Measurements from ENCODE around the gene NCKAP5. TPM values are rescaled to one million over a fixed set of nuclear protein-coding genes. Genes with fewer than 3 reads are reported as not detected.

Gene NCKAP5
- polyA plus RNA-seq, 4 donors, result 3.1 to 8.4 (median 7.2) TPM

GRCh38 chr2:132804051-132804450, 764.2 kb downstream of the NCKAP5 start:
- no peak for DNase-seq (ENCODE audit: low read depth in 4 of 4, low spot score in 3 of 4)

DNA sequence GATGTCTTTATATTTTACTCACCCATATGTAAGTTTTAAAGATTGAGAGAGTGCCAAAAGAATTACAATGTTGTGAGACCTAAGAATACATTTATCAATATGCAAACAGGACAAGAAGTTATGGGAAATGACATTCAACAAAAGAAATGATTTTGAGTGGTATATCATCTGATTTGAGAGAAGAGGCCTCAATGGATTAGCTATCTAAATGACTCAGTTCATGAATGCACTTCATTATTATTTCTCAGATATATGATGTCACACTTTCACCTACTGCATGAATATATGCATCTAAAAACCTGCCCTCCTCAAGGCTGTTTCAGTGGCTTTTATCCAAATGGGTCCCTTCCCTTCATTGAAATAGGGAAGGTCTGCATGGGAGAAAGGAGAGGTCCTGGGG, 769.9 kb downstream of the NCKAP5 start:
- no peak for DNase-seq (ENCODE audit: low read depth in 4 of 4, low spot score in 3 of 4)

- DNase-seq (ENCODE audit: low read depth in 4 of 4, low spot score in 3 of 4), result no peak
Measured at GRCh38 chr2:132797556-132797955, 770.7 kb downstream of the NCKAP5 start.

DNA sequence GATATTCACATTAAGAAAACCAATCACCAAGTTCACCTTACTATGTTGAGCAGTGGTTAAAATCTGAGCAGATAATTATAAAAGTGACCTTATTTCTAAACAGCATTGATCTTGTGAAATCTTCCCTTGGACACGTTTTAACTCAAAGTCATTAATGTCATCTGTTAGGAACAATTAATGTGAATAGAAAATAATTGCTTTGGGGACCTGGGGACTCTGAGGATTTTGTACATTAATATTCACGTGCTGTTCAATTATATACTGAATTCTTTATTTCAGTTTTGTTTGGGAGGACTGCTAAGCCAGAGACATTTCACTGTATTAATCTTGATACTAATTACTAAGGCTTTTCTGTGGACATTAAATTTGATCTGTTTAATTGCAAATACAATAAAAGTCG, 771.2 kb downstream of the NCKAP5 start:
- DNase-seq (ENCODE audit: low read depth in 4 of 4, low spot score in 3 of 4), result no peak

GRCh38 chr2:132795220-132795619, 773.0 kb downstream of the NCKAP5 start:
- DNase-seq (ENCODE audit: low read depth in 4 of 4, low spot score in 3 of 4), result no peak

DNA sequence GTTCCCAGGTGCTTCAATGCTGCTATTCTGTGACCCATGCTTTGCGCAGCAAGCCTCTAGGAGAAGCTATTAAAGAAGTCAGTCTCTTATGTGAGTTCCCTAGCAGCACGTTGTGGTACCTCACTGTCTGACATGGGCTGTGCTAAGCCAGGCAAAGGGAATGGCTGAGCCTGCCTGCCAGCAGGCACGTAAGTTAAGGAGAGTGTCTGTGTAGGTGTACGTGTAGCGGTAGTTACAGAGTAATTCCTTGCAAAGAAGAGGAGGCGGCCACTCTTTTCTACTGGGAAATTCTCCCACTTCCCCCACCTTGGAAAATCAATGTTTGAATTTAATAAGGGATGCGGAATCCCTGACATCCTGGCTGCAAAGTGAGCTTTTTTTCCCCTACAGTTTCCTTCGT, 774.7 kb downstream of the NCKAP5 start:
- DNase-seq (ENCODE audit: low read depth in 4 of 4, low spot score in 3 of 4), result no peak

DNA sequence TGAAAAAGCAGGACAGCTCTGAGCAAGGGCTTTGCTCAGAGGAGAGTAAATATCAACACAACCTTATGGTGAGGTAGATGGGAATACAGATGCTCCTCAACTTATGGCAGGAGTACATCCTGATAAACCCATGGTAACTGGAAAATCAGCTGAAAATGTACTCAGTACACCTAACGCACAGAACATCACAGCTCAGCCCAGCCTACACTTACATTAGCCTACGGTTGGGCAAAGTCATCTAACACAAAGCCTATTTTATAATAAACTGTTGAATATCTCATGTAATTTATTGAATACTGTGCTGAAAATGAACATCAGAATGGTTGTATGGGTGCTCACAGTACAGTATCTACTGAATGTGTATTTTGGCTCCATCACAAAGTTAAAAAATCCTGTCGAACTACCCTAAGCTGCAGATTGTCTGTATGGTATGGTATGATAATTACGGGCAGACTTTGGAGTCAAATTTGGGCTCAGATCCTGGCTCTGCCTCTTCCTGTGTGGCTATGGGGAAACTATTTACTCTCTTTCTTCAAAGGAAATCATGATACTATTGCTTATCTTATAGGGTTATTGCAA, 778.0 kb downstream of the NCKAP5 start:
- no peak for DNase-seq (ENCODE audit: low read depth in 4 of 4, low spot score in 3 of 4)

DNA sequence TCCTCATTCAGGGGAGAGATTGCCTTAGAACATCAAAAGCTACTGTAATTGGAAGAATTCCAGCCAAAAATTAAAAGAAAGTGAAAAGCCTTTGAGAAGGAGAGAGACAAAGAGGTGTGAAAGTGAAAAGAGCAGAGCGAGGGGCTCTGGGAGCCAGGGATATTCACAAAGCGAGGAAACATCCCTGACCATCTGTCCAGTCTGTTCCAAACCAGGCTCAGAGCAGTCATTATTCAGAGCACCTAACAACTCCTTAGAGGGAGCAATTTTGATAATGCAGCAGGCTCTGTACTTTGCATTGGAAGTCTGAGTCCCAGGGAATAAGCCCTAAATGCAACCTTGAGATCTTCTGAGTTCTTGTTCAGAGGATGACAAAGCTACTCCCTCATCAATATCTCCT, 779.2 kb downstream of the NCKAP5 start:
- no peak for DNase-seq (ENCODE audit: low read depth in 4 of 4, low spot score in 3 of 4)

DNA sequence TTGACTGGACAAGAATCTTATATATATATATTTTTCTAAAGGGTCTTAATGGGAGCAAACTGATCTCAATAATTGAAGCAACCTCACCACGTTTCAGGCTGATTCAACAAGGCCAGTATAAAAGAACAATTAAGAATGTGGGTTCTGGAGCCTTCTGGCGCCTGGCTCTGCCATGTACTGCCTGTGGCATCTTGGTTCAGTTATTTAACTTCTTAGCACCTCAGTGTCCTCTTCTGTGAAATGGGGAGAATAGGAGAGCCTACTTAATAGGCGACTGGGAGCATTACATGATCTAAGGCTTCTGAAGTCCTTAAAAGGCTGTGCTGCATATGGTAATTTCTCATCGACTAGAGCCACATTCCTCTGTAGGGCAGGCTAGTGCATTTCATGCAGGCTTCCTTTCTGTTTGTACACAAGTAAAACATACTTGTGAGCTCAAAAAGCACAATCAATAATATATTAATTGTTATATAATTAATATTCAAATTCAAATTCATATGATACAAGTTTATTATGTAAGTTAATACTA, 779.9 kb downstream of the NCKAP5 start:
- no peak for DNase-seq (ENCODE audit: low read depth in 4 of 4, low spot score in 3 of 4)

GRCh38 chr2:132783883-132784282, 784.4 kb downstream of the NCKAP5 start:
- no peak for DNase-seq (ENCODE audit: low read depth in 4 of 4, low spot score in 3 of 4)

- no peak for DNase-seq (ENCODE audit: low read depth in 4 of 4, low spot score in 3 of 4)
Measured at GRCh38 chr2:132782176-132782783, 786.0 kb downstream of the NCKAP5 start.

- no peak for DNase-seq (ENCODE audit: low read depth in 4 of 4, low spot score in 3 of 4)
Measured at GRCh38 chr2:132780651-132781050, 787.6 kb downstream of the NCKAP5 start.

DNA sequence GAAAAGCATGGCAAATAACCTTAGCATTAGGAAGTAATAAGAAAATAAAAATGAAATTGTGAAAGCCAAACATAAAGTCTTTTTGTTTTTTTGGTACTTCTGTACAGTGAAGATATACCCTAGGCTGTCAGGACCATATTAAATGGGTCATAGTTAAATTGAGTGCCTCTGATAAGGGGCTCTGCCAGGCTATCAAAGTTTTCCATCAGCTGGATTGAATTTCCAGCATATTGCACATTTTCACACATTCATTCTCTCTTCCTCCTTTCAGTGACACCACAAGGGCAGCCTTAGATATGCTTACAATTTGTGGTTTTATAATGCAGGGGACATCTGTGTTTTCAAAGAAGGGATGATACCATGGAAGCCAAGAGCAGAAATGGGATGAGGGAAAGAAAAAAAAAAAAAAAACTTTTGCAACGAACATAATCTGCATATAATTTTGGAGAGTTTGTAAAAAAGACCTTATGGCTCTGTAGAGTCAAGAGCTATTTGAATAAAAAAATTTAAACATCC, 789.0 kb downstream of the NCKAP5 start:
- DNase-seq (ENCODE audit: low read depth in 4 of 4, low spot score in 3 of 4), result no peak

- DNase-seq (ENCODE audit: low read depth in 4 of 4, low spot score in 3 of 4), result no peak
Measured at GRCh38 chr2:132776287-132776686, 792.0 kb downstream of the NCKAP5 start.

- DNase-seq (ENCODE audit: low read depth in 4 of 4, low spot score in 3 of 4), result no peak
Measured at GRCh38 chr2:132774189-132774588, 794.1 kb downstream of the NCKAP5 start.

GRCh38 chr2:132773331-132773730, 794.9 kb downstream of the NCKAP5 start:
- no peak for DNase-seq (ENCODE audit: low read depth in 4 of 4, low spot score in 3 of 4)

GRCh38 chr2:132772340-132772739, 795.9 kb downstream of the NCKAP5 start:
- no peak for DNase-seq (ENCODE audit: low read depth in 4 of 4, low spot score in 3 of 4)

GRCh38 chr2:132766573-132766972, 801.7 kb downstream of the NCKAP5 start:
- DNase-seq (ENCODE audit: low read depth in 4 of 4, low spot score in 3 of 4), result no peak

- no peak for DNase-seq (ENCODE audit: low read depth in 4 of 4, low spot score in 3 of 4)
Measured at GRCh38 chr2:132761437-132761836, 806.8 kb downstream of the NCKAP5 start.

DNA sequence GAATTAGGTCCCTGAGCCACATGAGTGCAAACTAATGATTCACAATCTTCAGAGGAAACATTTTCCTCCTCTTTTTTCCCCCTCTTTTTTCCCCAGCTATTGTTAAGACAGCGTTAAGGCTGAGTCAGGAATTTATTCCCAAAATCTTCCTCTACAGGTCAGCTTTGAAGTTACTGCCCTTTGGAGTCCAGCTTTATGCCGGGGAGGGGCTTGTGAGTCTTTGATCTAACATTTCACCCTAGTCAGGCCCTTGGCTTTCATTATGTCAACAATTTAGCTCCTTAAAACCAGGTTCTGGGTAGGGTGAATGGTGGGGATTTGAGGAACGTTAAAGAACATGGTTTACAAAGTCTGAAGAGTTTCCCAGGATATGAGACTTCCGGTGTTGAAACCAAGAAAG, 807.3 kb downstream of the NCKAP5 start:
- no peak for DNase-seq (ENCODE audit: low read depth in 4 of 4, low spot score in 3 of 4)

GRCh38 chr2:132760405-132760804, 807.9 kb downstream of the NCKAP5 start:
- DNase-seq (ENCODE audit: low read depth in 4 of 4, low spot score in 3 of 4), result no peak

DNA sequence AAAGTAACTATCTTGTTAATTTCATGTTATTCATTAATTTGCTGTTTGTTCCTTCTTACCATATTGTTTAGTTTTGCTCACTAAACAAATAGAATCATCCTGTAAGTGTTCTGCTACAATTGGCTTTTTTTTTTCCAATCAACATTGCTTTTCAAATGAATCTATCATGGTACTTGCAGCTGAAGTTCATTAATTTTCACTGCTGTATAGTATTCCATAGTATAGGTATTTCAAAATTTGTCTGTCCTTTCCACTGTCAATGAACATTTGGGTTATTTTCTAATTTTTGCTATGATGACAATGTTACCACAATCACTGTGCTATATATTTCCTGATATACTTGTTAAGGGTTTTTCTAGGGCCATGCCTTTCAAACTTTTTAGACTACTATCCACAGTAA, 809.3 kb downstream of the NCKAP5 start:
- no peak for DNase-seq (ENCODE audit: low read depth in 4 of 4, low spot score in 3 of 4)
